ENCODE results near the gene SNX32.
"Not testable (repeated sequence)": the region's sequence is repeated elsewhere in the genome, so short reads cannot be mapped to it uniquely, and the experiment has no call there.

Gene SNX32

DNA sequence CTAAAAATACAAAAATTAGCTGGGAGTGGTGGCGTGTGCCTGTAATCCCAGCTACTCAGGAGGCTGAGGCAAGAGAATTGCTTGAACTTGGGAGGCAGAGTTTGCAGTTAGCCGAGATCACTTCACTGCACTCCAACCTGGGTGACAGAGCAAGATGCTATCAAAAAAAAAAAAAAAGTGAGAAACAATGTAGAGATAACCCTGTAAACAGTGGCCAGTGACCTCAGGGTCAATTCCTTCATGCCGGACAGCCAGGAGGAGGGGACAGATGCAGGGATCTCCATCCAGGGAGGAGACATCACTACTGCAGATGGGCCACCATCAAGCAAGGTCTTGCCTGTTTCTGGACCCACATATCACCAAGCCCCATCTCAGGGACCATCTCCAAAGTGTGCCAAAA is 14.0 kb downstream of the SNX32 start:
- in situ Hi-C loops (cut with HindIII; ENCODE audit: low sequenced_read_pairs) = no loop called here
- H3K4me3 ChIP-seq (ENCODE audit: low read depth, low read length) = no peak overlapping the region
- DNase-seq (ENCODE audit: low read depth) = no peak
- TF ChIP-seq, protein P1, sequence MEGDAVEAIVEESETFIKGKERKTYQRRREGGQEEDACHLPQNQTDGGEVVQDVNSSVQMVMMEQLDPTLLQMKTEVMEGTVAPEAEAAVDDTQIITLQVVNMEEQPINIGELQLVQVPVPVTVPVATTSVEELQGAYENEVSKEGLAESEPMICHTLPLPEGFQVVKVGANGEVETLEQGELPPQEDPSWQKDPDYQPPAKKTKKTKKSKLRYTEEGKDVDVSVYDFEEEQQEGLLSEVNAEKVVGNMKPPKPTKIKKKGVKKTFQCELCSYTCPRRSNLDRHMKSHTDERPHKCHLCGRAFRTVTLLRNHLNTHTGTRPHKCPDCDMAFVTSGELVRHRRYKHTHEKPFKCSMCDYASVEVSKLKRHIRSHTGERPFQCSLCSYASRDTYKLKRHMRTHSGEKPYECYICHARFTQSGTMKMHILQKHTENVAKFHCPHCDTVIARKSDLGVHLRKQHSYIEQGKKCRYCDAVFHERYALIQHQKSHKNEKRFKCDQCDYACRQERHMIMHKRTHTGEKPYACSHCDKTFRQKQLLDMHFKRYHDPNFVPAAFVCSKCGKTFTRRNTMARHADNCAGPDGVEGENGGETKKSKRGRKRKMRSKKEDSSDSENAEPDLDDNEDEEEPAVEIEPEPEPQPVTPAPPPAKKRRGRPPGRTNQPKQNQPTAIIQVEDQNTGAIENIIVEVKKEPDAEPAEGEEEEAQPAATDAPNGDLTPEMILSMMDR (IDR thresholded peaks at IDR 0.05; ENCODE audit: low read depth, low read length, missing control alignments) = no peak

DNA sequence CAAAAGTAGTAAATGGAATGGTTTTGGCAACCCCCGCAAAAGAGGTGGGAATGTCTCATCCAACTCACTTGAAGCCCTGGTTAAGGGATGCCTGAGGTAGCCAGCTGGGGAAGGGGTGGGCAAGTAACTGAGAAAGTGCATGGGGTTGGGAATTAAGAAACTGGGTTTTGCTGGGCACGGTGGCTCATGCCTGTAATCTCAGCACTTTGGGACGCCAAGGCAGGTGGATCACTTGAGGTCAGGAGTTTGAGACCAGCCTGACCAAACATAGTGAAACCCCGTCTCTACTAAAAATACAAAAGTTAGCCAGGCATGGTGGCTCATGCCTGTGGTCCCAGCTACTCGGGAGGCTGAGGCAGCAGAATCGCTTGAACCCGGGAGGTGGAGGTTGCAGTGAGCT is 14.9 kb downstream of the SNX32 start:
- in situ Hi-C loops (cut with HindIII; ENCODE audit: low sequenced_read_pairs); DNase-seq (ENCODE audit: low read depth); H3K4me3 ChIP-seq (ENCODE audit: low read depth, low read length): not testable (repeated sequence)

DNA sequence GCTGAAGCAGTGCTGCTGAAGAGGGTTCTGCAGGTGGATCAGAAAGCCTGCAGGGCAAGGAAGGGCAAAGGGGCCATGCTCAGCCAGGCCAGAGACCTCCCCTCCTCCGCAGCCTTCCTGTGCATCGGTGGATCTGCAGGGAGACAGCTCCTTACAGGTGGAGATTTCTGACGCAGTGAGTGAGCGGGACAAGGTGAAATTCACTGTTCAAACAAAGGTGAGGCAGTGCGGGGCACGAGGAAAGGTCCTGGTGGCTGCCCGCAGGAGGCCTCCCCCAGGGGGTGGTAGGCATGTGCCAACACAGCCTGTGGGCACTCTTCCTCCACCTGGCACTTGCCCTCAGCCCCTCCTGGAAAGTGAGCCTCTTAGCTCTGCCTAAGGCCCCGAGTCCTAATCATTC is 15.6 kb downstream of the SNX32 start:
- DNase-seq (ENCODE audit: low read depth) = no peak
- in situ Hi-C loops (cut with HindIII; ENCODE audit: low sequenced_read_pairs) = no loop called here
- TF ChIP-seq, protein P1 (IDR thresholded peaks at IDR 0.05; ENCODE audit: low read depth, low read length, missing control alignments) = no peak
- no peak overlapping the region for H3K4me3 ChIP-seq (ENCODE audit: low read depth, low read length)

DNA sequence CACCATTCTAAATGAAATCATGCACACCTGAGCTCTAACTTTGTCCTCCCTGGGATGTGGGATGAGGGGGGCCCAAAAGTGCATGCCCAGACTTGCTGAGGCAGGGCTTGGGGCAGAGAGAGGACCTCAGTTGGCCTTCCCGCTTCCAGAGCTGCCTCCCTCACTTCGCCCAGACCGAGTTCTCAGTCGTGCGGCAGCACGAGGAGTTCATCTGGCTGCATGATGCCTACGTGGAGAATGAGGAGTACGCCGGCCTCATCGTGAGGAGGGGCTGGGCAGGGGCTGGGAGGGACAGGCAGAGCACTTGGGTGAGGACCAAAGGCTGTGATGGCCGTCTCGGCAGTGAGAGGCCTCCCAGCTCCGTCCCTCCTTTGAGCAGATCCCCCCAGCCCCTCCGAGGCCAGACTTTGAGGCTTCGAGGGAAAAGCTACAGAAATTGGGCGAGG is 16.0 kb downstream of the SNX32 start:
- DNase-seq (ENCODE audit: low read depth) = no peak
- in situ Hi-C loops (cut with HindIII; ENCODE audit: low sequenced_read_pairs) = no loop called here
- H3K4me3 ChIP-seq (ENCODE audit: low read depth, low read length) = no peak overlapping the region
- TF ChIP-seq, protein P1 (IDR thresholded peaks at IDR 0.05; ENCODE audit: low read depth, low read length, missing control alignments) = no peak

DNA sequence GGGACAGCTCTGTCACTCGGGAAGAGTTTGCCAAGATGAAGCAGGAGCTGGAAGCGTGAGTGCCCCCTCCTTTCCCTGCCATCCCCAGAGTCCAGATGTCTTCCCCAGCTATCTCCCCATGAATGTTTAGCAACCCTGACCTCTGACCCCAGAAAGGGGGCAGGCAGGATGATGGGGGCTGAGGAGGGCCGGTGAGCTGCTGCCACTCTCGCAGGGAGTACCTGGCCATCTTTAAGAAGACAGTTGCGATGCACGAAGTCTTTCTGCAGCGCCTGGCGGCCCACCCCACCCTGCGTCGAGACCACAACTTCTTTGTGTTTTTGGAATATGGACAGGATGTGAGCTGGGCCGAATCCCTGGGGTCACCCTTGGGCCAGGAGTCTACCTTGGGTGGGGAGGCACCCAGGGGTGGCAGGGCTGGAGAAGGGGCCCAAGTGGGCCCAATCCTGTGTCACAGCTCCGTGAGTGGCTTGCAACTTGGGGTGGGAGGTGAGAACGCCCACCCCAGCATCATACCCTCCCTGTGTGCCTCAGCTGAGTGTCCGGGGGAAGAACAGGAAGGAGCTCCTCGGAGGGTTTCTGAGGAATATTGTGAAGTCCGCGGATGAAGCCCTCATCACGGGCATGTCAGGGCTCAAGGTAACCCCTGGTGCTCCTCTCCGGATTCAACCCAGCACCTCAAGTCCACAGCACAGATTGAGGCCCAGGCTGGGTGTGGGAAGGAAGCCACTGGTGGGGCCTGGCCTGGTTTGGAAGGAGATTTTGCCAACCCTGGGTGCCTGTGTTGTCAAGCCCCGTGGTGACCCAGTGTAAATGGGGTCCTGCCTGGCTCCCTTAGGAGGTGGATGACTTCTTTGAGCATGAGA is 16.7 kb downstream of the SNX32 start:
- DNase-seq (ENCODE audit: low read depth) = no peak
- in situ Hi-C loops (cut with HindIII; ENCODE audit: low sequenced_read_pairs) = no loop called here
- TF ChIP-seq, protein P1 (IDR thresholded peaks at IDR 0.05; ENCODE audit: low read depth, low read length, missing control alignments) = no peak
- no peak overlapping the region for H3K4me3 ChIP-seq (ENCODE audit: low read depth, low read length)

DNA sequence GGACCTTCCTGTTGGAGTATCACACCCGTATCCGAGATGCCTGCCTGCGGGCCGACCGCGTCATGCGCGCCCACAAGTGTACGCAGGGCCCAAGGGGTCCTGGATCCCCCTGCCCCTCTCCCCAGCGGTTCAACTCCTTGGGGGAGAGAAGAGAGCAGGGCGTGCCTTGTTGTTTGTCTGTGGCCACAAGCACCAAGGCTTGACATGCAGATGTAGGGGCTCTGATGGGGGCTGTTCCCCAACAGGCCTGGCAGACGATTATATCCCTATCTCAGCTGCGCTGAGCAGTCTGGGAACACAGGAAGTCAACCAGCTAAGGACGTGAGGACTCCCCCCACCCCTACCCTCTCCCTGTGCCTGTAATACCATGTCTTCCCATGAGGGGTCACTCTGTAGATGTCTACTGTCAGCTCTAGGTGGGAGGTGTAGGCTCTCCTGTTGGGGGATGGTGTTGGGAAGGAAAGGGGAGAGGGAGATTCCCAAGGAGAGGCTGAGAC is 17.4 kb downstream of the SNX32 start:
- TF ChIP-seq, protein P1 (IDR thresholded peaks at IDR 0.05; ENCODE audit: low read depth, low read length, missing control alignments) = peak; percentile 49
- H3K4me3 ChIP-seq (ENCODE audit: low read depth, low read length) = no peak overlapping the region
- DNase-seq (ENCODE audit: low read depth) = no peak
- in situ Hi-C loops (cut with HindIII; ENCODE audit: low sequenced_read_pairs) = no loop called here

DNA sequence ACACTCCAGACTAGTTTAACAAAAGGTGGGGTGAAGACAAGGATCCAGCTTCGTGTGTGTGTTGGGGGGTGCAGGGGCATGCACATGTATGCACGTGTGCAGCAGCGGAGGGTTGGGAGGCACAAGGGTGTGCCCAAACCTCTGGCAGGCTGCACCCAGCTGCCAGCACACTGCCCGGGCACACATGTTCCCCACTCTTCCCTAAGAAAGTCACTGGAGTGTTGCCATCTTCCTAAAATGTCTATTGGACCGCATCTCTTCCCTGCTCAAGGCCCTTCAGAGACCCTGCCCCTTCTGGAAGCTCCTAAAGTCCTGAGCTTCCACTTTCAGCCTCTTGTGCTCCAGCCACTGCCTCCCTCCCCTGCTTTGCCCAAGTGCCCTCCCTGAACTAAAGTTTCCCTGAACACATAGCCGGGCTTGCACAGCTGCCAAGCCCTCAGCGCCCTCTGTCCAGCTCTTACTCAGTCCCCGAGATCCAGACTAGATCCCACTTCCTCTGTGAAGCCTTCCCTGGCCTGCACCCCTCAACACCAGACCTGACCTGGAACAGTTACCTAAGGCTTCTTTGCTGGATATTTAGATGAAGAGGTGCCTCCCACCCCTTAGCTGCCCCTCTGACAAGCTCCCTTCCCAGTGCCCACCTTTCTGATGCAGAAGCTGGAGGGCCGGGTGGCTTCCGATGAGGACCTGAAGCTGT is 18.2 kb downstream of the SNX32 start:
- no peak for DNase-seq (ENCODE audit: low read depth)
- TF ChIP-seq, protein P1 (IDR thresholded peaks at IDR 0.05; ENCODE audit: low read depth, low read length, missing control alignments) = no peak
- H3K4me3 ChIP-seq (ENCODE audit: low read depth, low read length) = no peak overlapping the region
- in situ Hi-C loops (cut with HindIII; ENCODE audit: low sequenced_read_pairs) = no loop called here
